ENCODE results near the gene TGM1. TPM values are rescaled to one million over a fixed set of nuclear protein-coding genes. Genes with fewer than 3 reads are reported as not detected.

The TGM1 gene
- total RNA-seq, 4 donors from 2014 or later = 1.3 to 43.3 (median 6.3) TPM

DNA sequence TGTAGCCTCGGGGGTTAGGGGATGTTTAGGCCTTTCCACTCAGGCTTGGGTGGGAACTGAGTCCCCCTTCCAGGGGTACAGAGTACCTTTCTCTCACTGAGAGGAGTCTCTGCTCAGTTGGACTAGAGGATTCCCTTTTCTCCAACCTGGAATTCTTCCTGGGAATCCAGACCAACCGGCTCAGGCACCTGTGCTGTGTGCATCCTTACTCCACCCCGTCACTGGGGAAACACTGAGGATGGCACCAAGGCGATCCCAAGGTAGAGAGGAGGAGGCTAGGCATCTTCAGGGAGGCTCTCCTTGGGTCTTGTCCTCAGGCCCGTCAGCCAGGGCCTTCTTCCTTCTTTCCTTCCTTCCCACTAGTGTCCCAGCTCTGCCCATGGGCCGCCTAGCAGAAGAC is 871 bp upstream of the TGM1 start:
- Histone ChIP-seq H3K9me3 (no peaks in the 10 kb centered on the region), H3K4me1 (peaks cover 0 to 7% (median 0%) of the 10 kb centered on the region in 3 donors), H3K36me3 (peaks cover 0 to 48% of the 10 kb centered on the region in 2 donors), H3K27me3 (no peaks in the 10 kb centered on the region), H3K4me3 (no peak overlapping the region), H3K27ac (no peak overlapping the region)
- no peak for ATAC-seq
- TF ChIP-seq EP300 (IDR thresholded peaks at IDR 0.05) (no peak), POLR2AphosphoS5 (IDR thresholded peaks at IDR 0.05) (no peak), POLR2A (IDR thresholded peaks at IDR 0.05) (no peak)
- TF ChIP-seq, protein P1, sequence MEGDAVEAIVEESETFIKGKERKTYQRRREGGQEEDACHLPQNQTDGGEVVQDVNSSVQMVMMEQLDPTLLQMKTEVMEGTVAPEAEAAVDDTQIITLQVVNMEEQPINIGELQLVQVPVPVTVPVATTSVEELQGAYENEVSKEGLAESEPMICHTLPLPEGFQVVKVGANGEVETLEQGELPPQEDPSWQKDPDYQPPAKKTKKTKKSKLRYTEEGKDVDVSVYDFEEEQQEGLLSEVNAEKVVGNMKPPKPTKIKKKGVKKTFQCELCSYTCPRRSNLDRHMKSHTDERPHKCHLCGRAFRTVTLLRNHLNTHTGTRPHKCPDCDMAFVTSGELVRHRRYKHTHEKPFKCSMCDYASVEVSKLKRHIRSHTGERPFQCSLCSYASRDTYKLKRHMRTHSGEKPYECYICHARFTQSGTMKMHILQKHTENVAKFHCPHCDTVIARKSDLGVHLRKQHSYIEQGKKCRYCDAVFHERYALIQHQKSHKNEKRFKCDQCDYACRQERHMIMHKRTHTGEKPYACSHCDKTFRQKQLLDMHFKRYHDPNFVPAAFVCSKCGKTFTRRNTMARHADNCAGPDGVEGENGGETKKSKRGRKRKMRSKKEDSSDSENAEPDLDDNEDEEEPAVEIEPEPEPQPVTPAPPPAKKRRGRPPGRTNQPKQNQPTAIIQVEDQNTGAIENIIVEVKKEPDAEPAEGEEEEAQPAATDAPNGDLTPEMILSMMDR (IDR thresholded peaks at IDR 0.05) = no peak
- 63% methylated on average over 5 of the region's 6 CpGs; no CpG with 5 or more reads in 1 of the 2 donors for WGBS, 2 donors (ENCODE audit: low coverage in 1 of 2)

DNA sequence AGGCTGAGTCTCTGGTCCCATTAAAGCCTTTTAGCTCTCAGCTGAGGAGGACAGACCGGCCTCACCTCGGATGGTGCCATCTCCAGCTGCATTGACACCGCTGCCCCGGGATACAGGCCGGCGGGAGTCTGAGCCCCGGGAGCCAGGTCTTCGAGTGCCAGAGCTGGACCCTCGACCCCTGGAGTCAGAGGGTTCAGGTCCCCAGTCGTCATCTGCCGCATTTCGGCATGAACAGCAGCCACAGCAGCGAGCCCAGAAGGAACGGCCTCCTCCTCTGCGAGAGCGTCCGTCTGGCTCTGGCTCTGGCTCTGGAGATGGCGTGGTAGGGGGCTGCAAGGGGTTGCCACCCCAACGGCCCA is 1.0 kb downstream of the TGM1 start:
- H3K36me3 ChIP-seq = peaks cover 0 to 29% of the 10 kb centered on the region in 2 donors
- no CpG with 5 or more reads among the region's 19 CpGs for WGBS, 2 donors (ENCODE audit: low coverage in 1 of 2)
- TF ChIP-seq POLR2AphosphoS5 (IDR thresholded peaks at IDR 0.05) = no peak
- no peak for TF ChIP-seq POLR2A (IDR thresholded peaks at IDR 0.05)
- TF ChIP-seq EP300 (IDR thresholded peaks at IDR 0.05) = no peak
- TF ChIP-seq, protein P1 (IDR thresholded peaks at IDR 0.05) = no peak
- no peak overlapping the region for H3K27ac ChIP-seq
- peaks cover 0 to 9% (median 0%) of the 10 kb centered on the region in 3 donors for H3K4me1 ChIP-seq
- ATAC-seq = no peak
- no peak overlapping the region for H3K4me3 ChIP-seq
- H3K9me3 ChIP-seq = no peaks in the 10 kb centered on the region
- no peaks in the 10 kb centered on the region for H3K27me3 ChIP-seq

DNA sequence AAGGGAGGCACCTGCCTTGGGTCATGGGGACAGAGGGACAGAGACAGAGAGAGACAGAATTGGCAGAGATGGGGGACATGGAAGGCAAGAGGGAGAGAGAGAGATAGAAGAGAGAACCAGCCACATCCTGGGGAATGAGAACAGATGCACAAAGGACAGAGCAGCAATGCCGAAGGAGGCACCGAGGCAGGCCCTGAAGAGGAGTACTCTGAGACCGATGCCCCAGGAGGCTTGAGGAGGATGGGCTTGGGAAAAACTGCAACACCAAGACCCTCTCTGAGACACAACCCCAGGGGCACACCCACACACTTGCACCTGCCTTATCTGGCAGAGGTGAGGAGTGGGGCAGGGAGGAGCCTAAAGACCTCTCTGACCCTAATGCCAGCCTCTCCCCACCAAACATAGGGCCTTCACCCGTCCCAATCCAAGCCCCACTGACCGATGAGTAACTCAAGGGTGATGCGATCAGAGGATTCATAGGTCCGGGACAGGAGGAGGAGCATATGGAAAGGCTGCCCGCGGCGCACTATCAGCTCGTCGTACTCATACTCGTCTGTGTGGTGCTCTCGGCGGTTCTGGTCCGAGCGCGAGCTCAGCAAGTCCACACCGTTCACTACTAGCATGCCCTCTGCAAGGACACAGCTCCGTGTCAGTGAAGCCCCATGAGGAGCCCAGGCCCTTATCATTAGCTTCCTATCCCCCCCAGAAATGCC is 1.6 kb downstream of the TGM1 start:
- Histone ChIP-seq H3K4me3 (no peak overlapping the region), H3K27ac (no peak overlapping the region), H3K36me3 (peaks cover 0 to 23% of the 10 kb centered on the region in 2 donors), H3K27me3 (no peaks in the 10 kb centered on the region), H3K4me1 (peaks cover 0 to 9% (median 0%) of the 10 kb centered on the region in 3 donors), H3K9me3 (no peaks in the 10 kb centered on the region)
- TF ChIP-seq POLR2A (IDR thresholded peaks at IDR 0.05) (no peak), EP300 (IDR thresholded peaks at IDR 0.05) (no peak), POLR2AphosphoS5 (IDR thresholded peaks at IDR 0.05) (no peak)
- TF ChIP-seq, protein P1 (IDR thresholded peaks at IDR 0.05) = no peak
- no peak for ATAC-seq
- 84 to 100% methylated on average over 3 to 7 of the region's 20 CpGs for whole genome bisulfite sequencing, 2 donors (ENCODE audit: low coverage in 1 of 2)

DNA sequence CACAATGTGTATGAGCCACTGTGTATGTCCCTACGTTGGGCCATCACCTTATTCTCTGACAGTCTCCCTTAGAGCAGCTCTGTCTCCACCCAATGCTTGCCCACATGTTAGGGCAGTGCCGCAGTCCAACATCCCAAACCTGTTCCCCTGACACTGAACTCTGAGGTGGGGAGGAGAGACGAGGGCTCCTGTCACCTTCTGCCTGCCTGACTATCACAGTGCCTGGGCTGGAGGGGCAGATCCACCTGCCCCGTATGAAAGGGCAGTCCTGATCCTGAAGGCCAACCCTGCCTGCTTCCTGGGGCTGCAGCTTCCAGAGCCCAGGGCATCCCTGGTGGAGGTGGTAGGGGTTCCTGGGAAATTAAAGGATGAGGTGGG is 2.2 kb downstream of the TGM1 start:
- Histone ChIP-seq H3K9me3 (no peaks in the 10 kb centered on the region), H3K36me3 (peaks cover 0 to 17% of the 10 kb centered on the region in 2 donors), H3K27ac (no peak overlapping the region), H3K4me1 (peaks cover 0 to 9% (median 0%) of the 10 kb centered on the region in 3 donors), H3K27me3 (no peaks in the 10 kb centered on the region), H3K4me3 (no peak overlapping the region)
- TF ChIP-seq EP300 (IDR thresholded peaks at IDR 0.05) (no peak), POLR2A (IDR thresholded peaks at IDR 0.05) (no peak), POLR2AphosphoS5 (IDR thresholded peaks at IDR 0.05) (no peak)
- TF ChIP-seq, protein P1 (IDR thresholded peaks at IDR 0.05) = no peak
- WGBS, 2 donors (ENCODE audit: low coverage in 1 of 2) = 92% methylated on average over 2 of the region's 4 CpGs; no CpG with 5 or more reads in 1 of the 2 donors
- no peak for ATAC-seq

Measured in gastroesophageal sphincter (tissue), 4 donors.